SK-N-SH treated with all-trans-retinoic acid at 6 μM for 48 hours (cell line): ENCODE measurements around the gene SEMA5B.

Experiments
- ARNTL ChIP-seq: fragments of 450-650 bp; formaldehyde crosslinking; IDR thresholded peaks from 2 replicates; pipeline ENCODE4 v1.5.0; 2020; ENCODE audit warnings: low read depth, mild to moderate bottlenecking, moderate library complexity, borderline replicate concordance
- CREB5 ChIP-seq: fragments of 250-450 bp; sonication (Bioruptor Pico); IDR thresholded peaks from 2 replicates; pipeline ENCODE4 v1.5.1; 2020; ENCODE audit warnings: low read depth, mild to moderate bottlenecking, moderate library complexity
- CSRNP3 ChIP-seq: fragments of 250-450 bp; sonication (Bioruptor Pico); IDR thresholded peaks from 2 replicates; pipeline ENCODE4 v1.5.1; 2021; ENCODE audit warnings: mild to moderate bottlenecking, moderate library complexity
- ESRRG ChIP-seq: fragments of 250-450 bp; sonication (Bioruptor Pico); IDR thresholded peaks from 2 replicates; pipeline ENCODE4 v1.6.1; 2021; ENCODE audit warnings: mild to moderate bottlenecking
- GLIS3 ChIP-seq: fragments of 250-450 bp; sonication (Bioruptor Pico); IDR thresholded peaks from 2 replicates; pipeline ENCODE4 v1.5.0; 2020; ENCODE audit warnings: mild to moderate bottlenecking, moderate library complexity
- SNAI2 ChIP-seq: fragments of 250-450 bp; sonication (Bioruptor Pico); IDR thresholded peaks from 2 replicates; pipeline ENCODE4 v1.5.0; 2020; ENCODE audit warnings: mild to moderate bottlenecking, moderate library complexity
- TCF4 ChIP-seq: fragments of 250-450 bp; sonication (Bioruptor Pico); IDR thresholded peaks from 2 replicates; pipeline ENCODE4 v1.8.0; 2021; ENCODE audit warnings: mild to moderate bottlenecking, moderate library complexity, borderline replicate concordance
- ZFP30 ChIP-seq: fragments of 450-650 bp; formaldehyde crosslinking; IDR thresholded peaks from 2 replicates; pipeline ENCODE4 v1.5.0; 2022; ENCODE audit warnings: mild to moderate bottlenecking, moderate library complexity
- TF ChIP-seq, protein P1 (sequence below): fragments of 250-450 bp; sonication (Bioruptor Pico); IDR thresholded peaks from 2 replicates; pipeline ENCODE4 v1.8.0; 2020; ENCODE audit warnings: mild to moderate bottlenecking, moderate library complexity, borderline replicate concordance

- TF ChIP-seq CSRNP3 (CRISPR knock-in tag) (no peak), SNAI2 (CRISPR knock-in tag) (no peak), CREB5 (CRISPR knock-in tag) (no peak), ZFP30 (CRISPR knock-in tag) (no peak), ESRRG (CRISPR knock-in tag) (no peak), ARNTL (no peak), TCF4 (CRISPR knock-in tag) (no peak), GLIS3 (CRISPR knock-in tag) (no peak)
- TF ChIP-seq, protein P1, sequence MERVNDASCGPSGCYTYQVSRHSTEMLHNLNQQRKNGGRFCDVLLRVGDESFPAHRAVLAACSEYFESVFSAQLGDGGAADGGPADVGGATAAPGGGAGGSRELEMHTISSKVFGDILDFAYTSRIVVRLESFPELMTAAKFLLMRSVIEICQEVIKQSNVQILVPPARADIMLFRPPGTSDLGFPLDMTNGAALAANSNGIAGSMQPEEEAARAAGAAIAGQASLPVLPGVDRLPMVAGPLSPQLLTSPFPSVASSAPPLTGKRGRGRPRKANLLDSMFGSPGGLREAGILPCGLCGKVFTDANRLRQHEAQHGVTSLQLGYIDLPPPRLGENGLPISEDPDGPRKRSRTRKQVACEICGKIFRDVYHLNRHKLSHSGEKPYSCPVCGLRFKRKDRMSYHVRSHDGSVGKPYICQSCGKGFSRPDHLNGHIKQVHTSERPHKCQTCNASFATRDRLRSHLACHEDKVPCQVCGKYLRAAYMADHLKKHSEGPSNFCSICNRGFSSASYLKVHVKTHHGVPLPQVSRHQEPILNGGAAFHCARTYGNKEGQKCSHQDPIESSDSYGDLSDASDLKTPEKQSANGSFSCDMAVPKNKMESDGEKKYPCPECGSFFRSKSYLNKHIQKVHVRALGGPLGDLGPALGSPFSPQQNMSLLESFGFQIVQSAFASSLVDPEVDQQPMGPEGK (CRISPR knock-in tag), result no peak
These were observed 95.2 kb downstream of the SEMA5B start for GRCh38 chr3:122932251-122932967.
